Right ventricle myocardium superior (tissue), 1 donor: ENCODE data around the gene LRP2. TPM values are rescaled to one million over a fixed set of nuclear protein-coding genes. Genes with fewer than 3 reads are reported as not detected.
"Not testable (repeated sequence)": the region's sequence is repeated elsewhere in the genome, so short reads cannot be mapped to it uniquely, and the experiment has no call there.

Experiments used
- ATAC-seq: fragments of 200-7000 bp; cut with Tn5 transposase; one replicate; pipeline ENCODE4 v1.9.1; 2020; ENCODE audit warnings: mild to moderate bottlenecking; ENCODE audit not compliant: poor library complexity
- DNase-seq: peaks from one replicate; pipeline ENCODE4 v3.0.0-alpha.2; 2020
- intact Hi-C: fragments of 100-400 bp; cut with DNase I; formaldehyde crosslinking; loops from one replicate; pipeline ENCODE4 v1.11.2; 2022
- total RNA-seq: library from RNA; stranded (reverse); fragmentation: NEBNext Ultra II Directional; extraction: Animal tissue kit (Norgen Biotek cat#: 25700); gene quantifications from one replicate; pipeline ENCODE4 v1.2.1, GENCODE V29; 2021
- donor health status: DM: no; HTN: yes; CAD: no; lungs with severe emphysema.

The LRP2 gene
- total RNA-seq, 1 donor from 2014 or later, result not detected

DNA sequence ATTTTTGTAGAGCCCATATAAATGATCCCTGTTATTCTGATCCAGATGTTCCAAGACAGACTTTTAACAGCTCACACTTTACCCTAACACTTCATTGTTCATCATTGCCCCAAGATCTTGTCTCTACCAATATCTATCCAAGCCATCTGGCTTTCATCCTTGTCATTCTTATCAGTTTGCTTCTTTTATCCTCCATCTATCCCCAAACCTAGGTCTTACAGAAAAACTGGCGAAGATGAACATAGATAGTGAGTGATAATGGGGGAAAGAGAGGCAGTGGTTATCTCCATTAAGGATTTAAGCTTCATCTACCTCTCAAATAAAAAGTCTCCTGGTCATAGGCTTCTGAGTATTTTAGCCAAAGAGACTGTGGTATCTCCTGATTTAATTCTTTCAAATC lies 203.5 kb downstream of the LRP2 start:
- ATAC-seq (no peak), DNase-seq (no peak)
- intact Hi-C loops, result no loop called here

DNA sequence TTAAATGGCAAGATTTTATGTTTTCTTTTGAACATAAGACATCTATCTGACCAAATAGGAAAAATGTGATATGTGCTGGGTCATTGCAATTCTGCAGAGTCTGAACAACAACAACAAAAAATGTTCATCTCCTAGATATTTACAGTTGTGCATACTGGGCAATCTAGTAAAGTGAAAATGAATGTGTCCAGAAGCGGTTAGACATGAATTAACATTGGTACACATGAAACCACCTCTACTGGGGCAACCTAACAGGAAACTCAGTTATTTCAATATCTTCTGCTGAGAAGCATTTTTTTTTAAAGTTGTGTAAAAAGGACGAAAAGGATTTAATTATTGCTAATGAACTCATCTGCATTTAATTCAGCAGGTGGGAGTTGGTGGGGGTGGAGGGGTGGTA lies 216.1 kb downstream of the LRP2 start:
- DNase-seq (no peak), ATAC-seq (no peak)
- intact Hi-C loops, result loop anchor here (5.0 kb wide), 1 partner anchor 39 kb away; no protein-coding TSS in a partner anchor

DNA sequence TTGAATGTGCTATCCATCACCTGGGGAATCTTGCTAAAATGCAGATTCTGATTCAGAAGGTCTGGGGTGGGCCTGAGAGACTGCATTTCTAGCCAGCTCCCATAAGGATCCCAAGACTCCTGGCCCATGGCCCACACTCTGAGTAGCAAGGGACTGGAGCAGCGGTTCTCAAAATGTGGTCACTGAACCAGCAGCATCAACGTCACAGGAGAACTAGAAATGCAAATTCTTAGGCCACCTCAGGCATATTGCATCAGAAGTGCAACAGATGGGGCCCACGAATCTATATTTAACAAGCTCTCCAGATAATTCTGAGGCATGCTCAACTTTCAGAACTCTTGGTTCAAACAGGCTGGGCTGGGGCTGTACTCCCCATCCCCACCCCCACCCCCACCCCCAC lies 218.3 kb downstream of the LRP2 start:
- intact Hi-C loops, result no loop called here
- DNase-seq (no peak), ATAC-seq (no peak)

DNA sequence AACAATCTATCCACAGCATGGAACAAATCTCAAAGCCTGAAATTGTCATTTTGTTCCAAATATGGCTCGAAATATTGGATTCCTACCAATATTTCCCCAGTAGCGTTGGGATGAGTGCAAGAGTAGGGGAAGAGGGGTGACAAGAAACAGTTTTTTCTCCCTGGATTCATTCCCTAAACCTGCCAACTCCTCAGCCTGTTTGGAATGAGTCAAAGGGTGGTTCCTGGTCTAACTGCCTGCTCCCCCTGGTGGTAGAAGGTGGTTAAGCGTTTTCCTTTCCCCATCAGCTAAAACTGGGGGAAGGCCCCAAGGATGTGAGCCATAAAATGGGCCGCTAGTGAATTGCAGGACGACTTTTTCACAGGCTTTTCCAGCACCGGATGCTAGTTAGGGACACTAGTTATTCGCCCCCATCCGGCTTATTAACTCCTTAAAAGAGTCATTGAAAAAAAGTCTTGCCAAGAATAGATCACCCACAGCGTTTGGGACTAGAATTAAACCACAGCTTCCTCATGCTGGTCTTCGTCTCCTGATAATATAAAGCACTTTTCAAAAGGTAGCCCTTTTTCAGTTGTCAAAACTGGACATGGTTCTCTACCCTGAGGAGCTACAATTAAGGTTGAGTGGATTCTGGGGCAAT lies 220.5 kb downstream of the LRP2 start:
- intact Hi-C loops, result no loop called here
- no peak for DNase-seq

DNA sequence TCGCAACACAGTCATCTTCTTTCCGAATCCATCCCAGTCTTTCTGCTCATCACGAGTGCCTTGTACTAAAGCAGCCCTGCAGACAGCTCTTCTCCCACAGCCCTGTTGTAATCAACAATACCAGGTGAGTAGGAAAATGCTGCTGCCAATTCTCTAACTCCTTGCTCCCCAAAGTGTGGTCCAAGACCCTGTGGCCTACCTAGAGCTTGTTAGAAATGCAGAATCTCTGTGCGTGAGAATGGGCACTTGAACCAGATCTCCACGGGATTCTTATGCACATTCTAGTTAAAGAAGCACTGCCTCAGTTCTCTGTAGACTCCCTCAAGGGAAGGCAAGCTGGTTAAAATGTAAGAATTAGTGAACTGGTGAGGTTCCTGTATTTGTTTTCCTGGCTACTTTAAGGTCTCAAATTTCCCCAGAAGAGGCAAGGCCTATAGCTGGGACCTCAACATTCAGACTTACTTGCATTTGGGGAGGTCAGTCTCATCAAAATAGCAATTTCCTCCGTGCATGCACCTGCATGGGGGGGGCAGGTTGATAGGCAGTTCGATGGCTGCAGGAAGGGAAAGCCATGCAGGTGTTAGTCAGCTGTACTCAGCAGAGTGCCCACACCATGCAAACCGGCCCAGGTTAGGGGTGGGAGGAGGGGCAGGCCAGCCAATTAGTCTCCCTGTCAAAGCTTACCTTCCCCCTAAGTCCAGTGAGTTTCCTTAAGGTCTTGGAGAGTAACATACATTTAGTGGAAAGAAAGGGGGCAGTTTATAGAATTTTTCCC lies 222.2 kb downstream of the LRP2 start:
- DNase-seq (no peak), ATAC-seq (no peak)
- intact Hi-C loops, result no loop called here

More for the DNA sequence above, 220.5 kb downstream of the LRP2 start:
- ATAC-seq, result peak; percentile 49

- ATAC-seq (peak; percentile 62), DNase-seq (no peak)
- intact Hi-C loops, result no loop called here
Observed at GRCh38 chr2:169139145-169139544, 223.2 kb downstream of the LRP2 start.

GRCh38 chr2:169137924-169138323 lies 224.4 kb downstream of the LRP2 start:
- intact Hi-C loops, result no loop called here
- no peak for DNase-seq
- ATAC-seq, result no peak

GRCh38 chr2:169136885-169137534 lies 225.3 kb downstream of the LRP2 start:
- peak; percentile 72 for DNase-seq
- ATAC-seq, result peak; percentile 93
- intact Hi-C loops, result no loop called here

GRCh38 chr2:169136428-169136827 lies 225.9 kb downstream of the LRP2 start:
- intact Hi-C loops, ATAC-seq, DNase-seq: not testable (repeated sequence)

- ATAC-seq, DNase-seq: not testable (repeated sequence)
- intact Hi-C loops, result loop anchor here (5.0 kb wide), 1 partner anchor 172 kb away; no protein-coding TSS in a partner anchor
Observed at GRCh38 chr2:169134272-169134671, 228.1 kb downstream of the LRP2 start.

GRCh38 chr2:169131587-169132512 lies 230.5 kb downstream of the LRP2 start:
- intact Hi-C loops, result loop anchor here (5.0 kb wide), 1 partner anchor 170 kb away; no protein-coding TSS in a partner anchor
- no peak for DNase-seq
- peak; percentile 53 for ATAC-seq

- ATAC-seq (no peak), DNase-seq (no peak)
- intact Hi-C loops, result loop anchor here (5.0 kb wide), 1 partner anchor 167 kb away; no protein-coding TSS in a partner anchor
Observed at GRCh38 chr2:169129703-169130243, 232.6 kb downstream of the LRP2 start.

GRCh38 chr2:169119851-169120250 lies 242.5 kb downstream of the LRP2 start:
- no peak for ATAC-seq
- no peak for DNase-seq
- intact Hi-C loops, result no loop called here

- no peak for ATAC-seq
Observed at GRCh38 chr2:169119123-169119760, 243.1 kb downstream of the LRP2 start.

DNA sequence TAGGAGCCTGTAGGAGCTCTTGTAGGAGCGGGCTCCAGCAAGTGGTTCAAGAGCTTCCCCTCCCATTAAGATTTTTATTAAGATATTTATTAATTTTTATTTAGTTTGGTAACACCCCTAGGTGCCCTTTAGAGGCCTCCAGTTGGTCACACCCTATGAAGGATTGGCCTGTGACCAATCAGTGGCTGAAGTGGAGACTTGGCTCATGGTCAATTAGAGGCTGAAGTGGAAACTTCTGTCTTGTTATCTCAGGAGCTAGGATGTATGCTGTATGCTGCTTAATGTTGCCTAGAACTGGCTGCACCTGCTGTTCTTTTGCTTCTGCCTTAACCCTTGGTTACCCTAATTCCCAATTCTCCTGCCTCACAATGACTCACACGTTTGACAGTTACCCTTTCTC lies 244.3 kb downstream of the LRP2 start:
- intact Hi-C loops, result no loop called here
- ATAC-seq, result peak; percentile 48
- no peak for DNase-seq

More at GRCh38 chr2:169119123-169119760, 243.1 kb downstream of the LRP2 start:
- intact Hi-C loops, result no loop called here
- DNase-seq, result no peak

DNA sequence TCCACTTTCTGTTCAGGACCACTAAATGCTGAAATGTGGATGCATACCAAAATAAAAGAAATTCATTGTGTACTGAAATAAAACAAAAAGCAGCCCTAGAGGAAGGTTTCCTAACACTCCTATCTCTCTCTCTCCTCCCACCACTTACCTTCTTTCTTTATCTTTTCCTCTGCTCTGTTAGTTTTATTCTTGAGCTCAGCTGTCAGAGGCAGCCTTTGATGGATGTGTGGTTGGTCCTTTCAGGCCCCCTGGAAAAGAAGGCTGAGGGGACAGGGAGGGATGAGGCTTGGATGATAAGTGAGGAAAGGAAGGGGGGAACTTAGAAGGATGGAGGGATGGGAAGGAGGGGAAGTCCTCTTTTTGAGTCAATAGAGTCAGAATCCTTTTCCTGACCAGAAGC lies 245.3 kb downstream of the LRP2 start:
- DNase-seq (no peak), ATAC-seq (no peak)
- intact Hi-C loops, result no loop called here

- intact Hi-C loops, result no loop called here
- DNase-seq (no peak), ATAC-seq (peak; percentile 81)
Observed at GRCh38 chr2:169116327-169116726, 246.0 kb downstream of the LRP2 start.

- no peak for ATAC-seq
- no peak for DNase-seq
- intact Hi-C loops, result no loop called here
Observed at GRCh38 chr2:169114056-169114455, 248.3 kb downstream of the LRP2 start.
